Measurements from ENCODE around the gene TECTB.

DNA sequence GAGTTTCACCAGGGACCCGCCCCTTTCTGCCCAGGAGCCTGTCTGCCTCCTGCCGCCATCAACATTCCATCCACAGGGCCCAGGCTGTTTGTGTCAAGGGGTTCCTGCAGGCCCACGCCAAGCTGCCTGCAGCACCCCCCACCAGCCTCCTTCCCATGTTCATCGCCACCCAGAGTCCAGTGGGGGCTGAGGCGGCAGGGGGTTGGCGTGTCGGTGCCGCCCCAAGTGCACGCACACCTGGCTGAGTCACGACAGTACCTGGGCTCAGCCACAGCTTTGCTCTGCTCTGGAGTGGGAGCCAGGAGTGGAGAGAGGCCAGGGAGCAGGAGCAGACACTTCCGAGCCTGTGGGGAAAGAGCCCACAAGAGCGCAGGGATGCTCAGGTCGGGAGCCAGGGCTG, 42.8 kb upstream of the TECTB start:
- TF ChIP-seq, protein P1, sequence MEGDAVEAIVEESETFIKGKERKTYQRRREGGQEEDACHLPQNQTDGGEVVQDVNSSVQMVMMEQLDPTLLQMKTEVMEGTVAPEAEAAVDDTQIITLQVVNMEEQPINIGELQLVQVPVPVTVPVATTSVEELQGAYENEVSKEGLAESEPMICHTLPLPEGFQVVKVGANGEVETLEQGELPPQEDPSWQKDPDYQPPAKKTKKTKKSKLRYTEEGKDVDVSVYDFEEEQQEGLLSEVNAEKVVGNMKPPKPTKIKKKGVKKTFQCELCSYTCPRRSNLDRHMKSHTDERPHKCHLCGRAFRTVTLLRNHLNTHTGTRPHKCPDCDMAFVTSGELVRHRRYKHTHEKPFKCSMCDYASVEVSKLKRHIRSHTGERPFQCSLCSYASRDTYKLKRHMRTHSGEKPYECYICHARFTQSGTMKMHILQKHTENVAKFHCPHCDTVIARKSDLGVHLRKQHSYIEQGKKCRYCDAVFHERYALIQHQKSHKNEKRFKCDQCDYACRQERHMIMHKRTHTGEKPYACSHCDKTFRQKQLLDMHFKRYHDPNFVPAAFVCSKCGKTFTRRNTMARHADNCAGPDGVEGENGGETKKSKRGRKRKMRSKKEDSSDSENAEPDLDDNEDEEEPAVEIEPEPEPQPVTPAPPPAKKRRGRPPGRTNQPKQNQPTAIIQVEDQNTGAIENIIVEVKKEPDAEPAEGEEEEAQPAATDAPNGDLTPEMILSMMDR (IDR thresholded peaks at IDR 0.05; ENCODE audit: low read depth, low read length) = no peak
- no peak for TF ChIP-seq EZH2phosphoT487 (IDR thresholded peaks at IDR 0.05; ENCODE audit: low read depth)

Measured in OCI-LY3 (cell line).